GM19468 (cell line): ENCODE data around the gene TMEM245.

Experiments used
- ATAC-seq: cut with Tn5 transposase; IDR thresholded peaks from one replicate; pipeline ENCODE4 v1.9.1; 2021; ENCODE audit warnings: mild to moderate bottlenecking, moderate library complexity, moderate number of reproducible peaks; ENCODE audit not compliant: unreplicated experiment; ENCODE audit errors: extremely low read depth

Gene TMEM245

DNA sequence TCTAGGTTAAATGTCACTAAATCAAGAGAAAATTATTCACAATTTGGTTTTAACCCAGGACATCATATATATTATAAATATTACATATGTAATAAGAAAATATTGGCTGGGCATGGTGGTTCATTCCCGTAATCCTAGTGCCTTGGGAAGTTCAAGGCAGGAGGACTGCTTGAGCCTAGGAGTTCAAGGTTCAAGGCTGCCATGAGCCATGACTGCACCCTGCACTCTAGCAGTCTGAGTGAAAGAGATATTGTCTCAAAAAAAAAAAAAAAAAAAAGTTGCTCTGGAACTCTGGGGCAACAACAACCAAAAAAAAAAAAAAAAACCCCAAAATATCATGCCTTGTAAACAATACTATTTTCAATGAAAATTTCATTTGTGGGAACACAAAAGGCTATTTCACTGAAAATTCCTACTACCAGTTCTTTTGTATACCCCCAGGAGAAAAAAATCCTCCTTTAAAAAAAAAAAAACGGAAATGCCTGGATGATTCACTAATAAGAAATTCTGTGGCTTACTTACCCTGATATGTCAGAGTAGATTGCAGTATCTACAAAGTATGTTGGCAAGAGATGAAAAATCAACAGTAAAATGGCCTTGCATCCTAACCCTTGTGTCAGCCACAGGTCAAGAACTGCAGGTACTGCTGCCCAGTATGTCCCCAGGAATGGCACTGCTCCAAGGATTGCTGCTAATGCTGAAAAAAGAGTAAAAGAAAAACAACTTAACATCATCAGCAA lies 83.9 kb downstream of the TMEM245 start:
- no peak for ATAC-seq

DNA sequence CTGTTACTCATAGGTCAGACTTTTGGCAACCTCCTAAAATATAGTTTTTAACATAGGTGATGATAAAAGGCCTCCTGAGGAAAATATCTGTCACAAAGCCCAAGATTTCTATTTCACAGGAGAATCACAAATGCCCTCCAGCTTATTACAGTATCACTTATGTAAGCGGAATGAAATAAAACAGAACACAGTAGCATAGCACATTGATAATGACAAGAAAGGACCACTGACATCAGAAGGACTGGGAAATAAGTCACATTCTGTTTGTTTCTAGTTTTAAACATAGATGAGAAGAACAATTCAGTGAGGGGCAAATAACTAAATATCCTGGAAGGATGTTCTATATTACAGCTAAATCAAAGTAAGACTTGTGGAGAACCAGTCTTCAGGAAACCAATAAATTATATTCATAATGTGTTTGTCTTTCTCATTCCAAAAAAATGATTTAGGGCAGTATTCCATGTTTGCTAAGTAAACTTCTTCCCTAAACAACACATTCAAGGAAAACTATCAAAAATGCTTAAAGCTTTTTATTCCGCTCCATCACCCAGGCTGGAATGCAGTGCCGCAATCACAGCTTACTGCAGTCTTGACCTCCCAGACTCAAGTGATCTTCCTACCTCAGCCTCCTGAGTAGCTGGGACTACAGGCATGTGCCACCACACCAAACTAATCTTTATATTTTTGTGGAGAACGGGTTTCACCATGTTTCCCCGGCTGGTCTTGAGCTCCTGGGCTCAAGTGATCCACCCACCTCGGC lies 85.6 kb downstream of the TMEM245 start:
- no peak for ATAC-seq

DNA sequence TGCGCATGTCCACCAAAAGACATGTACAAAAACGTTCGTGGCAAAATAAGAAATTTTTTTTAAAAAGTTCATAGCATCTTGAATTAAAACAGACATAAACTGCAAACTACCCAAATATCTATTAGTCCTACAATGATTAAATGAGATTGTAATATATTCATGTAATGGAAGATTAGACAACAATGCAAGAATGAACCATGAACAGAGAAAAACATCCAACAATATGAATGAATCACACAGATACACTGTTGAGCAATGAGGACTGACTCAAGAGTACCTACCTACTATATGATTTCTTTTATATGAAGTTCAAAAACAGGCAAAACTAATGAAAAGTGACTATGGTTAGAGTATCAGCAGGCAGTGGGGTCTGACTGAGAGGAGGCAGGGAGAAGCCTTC lies 88.5 kb downstream of the TMEM245 start:
- no peak for ATAC-seq

DNA sequence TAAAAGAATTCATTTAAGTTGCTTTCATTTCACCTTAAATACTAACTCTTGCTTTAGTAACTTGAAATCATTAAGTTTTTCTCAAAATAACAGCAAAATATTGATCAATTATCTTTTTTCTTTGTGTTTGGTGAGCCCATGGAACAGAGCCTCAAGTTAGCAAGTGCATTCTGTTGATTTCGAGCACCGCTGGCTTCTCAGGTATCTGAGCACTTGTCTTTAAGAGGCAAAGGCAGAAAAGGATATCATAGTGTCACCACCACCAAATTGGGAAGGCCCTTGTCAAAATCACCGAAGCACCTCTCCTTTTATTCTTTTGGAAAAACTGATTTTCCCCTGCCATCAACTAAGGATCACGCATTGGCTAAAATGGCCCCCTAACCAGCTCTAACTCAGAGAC lies 89.3 kb downstream of the TMEM245 start:
- no peak for ATAC-seq

DNA sequence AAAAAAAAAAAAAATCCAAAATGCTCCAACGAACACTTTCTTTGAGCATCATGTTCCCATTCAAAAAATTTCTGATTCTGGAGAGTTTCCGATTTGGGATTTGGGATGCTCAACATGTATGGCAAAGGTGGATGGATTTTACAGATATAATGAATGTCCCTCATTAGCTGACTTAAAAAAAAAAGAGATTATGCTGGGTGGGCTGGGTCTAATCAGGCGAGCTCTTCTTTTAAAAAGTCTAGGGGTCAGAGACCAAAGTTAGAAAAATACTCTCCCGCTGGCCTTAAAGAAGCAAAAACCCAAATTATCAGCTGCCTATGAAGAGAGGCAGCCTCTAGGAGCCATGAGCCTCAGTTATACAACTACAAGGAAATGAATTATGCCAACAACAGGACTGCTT lies 91.3 kb downstream of the TMEM245 start:
- ATAC-seq, result no peak

DNA sequence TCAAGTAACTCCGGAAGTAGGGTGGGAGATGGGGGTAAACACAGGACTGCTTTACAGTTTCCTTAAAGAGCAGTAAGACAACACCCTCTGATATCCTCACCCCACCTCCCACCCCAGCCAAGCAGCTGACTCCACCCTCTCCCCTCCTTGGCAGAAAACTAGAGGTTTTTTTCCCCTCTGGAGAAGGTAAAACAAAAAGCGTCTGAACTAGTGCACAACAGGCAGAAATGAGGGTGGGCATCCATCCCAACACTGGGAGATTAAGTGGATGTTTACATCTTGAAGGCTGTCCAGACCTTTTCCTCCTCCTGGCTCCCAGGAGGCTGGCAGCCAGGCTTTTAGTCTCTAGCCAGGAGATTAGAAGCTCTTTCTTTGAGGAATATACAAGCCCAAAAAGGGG lies 92.6 kb downstream of the TMEM245 start:
- ATAC-seq, result no peak

DNA sequence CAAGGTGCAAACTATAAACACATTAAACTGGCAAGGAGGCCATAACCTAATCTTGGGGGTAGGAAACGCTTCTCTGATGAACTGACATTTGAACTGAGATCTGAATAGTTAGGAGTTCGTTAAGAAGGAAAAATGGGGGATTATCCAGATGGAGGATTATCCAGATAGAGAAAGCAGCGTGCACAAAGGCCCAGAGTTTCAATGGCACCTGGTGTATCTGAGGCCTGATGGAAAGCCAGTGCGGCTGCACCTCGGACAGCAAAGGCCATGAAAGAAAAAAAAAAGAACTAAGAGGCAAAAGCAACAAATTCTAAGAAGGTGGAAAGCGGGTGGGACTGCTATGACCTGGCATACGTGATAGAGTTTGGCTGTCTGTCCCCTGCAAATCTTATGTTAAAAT lies 93.4 kb downstream of the TMEM245 start:
- ATAC-seq, result no peak

DNA sequence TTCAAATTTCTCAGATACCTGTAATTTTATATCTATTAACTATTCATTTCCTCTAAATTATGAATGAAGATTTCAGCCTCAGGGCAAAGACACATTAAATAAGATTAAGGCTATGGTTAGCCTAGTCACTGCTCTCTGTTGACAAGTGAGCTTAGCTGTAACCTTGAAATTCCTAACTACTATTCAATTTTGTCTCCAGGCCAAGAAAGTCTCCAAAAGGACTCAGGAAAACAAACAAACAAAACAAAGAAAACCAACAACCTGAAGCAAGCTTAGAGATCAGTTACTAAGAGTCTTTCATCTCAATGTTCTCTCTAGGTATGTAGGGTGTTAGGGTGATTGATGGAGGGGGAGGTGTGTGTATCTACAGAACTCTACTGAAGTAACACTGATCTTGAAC lies 96.9 kb downstream of the TMEM245 start:
- ATAC-seq, result no peak

DNA sequence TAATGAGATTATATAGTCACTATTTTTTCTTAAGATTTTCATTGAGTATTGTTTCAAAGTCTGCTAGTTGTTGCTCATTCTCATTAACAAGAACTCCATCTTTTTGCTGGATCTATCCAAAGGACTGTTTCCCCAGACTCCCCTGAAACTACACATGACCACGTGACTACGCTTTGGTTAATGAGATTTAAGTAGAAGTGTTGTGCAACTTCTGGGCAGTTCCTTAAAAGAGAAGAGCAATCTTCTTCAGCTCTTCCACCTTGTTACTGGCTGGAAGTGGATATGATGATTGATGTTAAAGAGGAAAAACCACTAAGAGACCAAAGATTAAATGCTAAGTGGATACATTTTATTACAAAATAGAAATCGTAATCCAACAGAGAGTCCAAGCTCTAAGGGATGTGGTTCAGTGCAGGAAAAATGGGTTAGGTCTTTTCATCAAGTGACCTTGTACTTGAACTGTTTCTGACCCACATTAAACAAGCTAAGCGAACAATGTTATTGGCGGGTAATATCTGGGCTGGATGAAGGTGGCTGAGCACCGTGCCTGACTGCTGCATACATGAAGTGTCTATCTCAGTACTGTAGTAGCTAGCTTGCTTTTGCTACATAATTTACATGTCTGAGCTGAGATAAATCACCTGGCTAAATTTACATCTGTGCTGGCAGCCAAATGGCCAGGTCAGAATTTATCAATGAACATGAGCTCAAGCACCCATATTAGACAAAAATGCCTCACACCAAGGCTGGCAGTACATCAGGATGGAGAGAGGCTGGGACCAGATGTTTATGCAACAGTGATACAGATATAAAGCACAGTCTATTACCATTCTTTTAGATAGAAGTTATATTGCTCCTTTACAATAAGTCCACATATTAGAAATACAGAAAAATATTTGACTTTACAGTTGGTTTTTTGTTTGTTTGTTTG lies 98.9 kb downstream of the TMEM245 start:
- no peak for ATAC-seq

DNA sequence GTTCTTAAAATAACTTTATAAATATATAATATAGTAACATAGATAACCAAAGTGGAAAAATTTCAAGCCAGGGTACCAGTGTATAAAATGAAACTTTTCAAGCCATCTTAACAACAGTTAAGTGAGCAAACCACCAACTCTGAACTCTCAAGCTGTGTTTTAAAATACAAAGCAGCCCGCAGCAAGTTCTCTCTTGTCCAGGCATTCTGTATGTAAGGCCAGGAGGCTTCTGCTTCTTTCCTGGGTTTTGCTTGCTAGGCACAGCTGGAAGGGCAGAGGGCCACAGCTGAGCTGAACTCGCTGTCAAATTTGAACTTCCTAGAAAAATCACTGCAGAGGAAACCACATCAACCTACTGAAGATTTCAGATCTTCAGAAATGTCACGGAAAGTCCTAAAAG lies 99.6 kb downstream of the TMEM245 start:
- no peak for ATAC-seq

DNA sequence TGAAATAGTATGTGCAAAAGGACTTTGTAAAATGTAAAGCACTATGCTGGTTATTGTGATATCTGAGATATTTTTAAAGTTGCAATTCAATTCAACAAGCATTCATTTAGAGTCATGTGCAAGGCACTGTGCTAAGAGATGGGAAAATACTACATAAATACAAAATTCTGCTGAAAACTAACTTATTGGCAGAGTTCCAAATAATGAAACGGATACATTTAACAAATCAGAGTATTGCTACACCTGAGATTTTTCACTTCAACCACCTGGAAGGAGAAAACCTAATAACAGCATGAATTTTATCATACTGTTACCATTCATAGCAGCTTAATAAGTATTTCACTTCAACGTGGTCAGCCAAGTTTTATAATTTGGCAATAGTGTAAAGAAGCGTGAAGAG lies 100.3 kb downstream of the TMEM245 start:
- no peak for ATAC-seq

DNA sequence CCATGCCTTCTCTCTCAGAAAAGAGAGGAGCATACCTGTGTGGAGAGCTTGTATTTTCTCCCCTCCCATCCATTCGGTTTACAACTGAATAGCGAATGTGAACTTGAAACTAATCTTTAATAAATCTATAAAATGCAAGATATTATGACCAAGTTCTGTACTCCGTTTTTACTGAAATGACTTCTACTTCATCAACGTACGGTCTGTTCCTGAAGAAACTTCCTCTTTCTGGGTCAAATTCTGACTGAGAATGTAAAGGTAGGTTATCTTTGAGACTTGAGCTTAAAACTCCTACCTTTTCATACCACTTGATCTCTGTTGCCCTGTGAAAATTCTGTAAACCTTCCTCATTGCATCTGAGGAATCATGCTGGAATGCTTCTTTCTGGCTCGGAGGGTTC lies 102.3 kb downstream of the TMEM245 start:
- ATAC-seq, result peak; percentile 29

DNA sequence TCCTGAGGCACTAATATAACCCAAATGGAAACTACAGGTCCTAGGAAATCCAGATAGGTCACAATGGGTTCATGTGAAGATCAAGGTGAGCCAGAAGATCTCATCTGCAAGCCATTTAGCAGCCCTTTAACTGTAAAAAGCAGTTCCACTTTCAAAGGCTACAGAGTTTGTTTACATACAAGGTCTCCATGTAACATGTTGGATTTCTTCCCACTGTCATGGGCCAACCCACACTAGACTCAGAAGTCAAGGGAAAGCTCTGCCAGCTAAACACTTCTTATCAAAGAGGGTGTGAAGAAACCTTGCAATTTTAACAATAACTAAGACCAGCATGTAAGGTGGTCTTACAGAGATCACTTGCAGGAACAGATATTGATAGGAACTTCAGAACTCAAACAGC lies 102.7 kb downstream of the TMEM245 start:
- no peak for ATAC-seq

DNA sequence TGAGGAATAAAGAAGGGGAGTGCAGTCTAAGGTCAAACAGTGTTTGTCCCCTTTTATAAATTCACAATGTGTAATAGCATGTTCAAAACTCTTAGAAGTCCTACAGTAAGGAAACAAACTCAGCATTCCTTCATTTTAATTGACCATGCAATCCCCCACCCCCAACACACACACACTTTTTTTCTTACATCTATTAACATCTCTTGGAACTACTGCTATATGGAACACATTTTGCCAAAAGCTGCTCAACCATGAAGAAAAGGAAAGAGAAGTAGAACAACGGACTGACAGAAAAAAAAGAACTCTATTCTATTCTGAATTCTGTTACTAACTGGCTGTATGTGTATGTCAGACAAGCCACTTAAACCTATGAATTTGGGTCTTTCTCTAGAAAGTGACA lies 103.6 kb downstream of the TMEM245 start:
- ATAC-seq, result no peak

DNA sequence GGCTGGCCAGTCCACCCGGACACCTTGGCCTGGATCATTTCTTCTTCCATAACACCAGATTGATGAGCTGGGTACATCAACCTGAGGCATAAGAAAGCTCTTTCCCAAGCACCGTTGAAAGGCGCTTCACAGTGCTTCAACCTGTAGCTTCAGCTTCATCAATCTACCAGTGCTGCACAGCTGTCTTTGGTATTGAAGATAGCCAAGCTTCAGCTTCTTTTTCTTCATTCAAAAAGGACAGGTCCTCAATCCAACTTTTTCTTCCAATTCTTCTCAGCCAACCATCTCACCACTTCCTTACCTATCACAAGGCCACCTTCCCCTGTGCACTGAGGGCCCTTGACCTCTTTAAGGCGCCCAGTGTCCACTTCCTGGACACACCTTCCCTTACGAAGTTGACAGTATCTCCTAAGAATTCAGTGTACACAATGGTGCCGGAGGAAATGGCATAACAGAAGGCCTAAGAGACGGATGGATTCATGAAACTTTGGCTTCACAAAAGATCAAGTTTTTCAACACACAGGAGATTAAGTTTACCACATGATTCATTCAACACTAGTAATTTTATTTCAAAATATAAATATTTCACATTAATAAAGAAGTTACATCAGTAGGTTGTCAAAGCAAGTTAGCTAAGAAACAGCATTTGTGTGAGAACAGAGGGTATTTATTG lies 105.0 kb downstream of the TMEM245 start:
- ATAC-seq, result no peak

DNA sequence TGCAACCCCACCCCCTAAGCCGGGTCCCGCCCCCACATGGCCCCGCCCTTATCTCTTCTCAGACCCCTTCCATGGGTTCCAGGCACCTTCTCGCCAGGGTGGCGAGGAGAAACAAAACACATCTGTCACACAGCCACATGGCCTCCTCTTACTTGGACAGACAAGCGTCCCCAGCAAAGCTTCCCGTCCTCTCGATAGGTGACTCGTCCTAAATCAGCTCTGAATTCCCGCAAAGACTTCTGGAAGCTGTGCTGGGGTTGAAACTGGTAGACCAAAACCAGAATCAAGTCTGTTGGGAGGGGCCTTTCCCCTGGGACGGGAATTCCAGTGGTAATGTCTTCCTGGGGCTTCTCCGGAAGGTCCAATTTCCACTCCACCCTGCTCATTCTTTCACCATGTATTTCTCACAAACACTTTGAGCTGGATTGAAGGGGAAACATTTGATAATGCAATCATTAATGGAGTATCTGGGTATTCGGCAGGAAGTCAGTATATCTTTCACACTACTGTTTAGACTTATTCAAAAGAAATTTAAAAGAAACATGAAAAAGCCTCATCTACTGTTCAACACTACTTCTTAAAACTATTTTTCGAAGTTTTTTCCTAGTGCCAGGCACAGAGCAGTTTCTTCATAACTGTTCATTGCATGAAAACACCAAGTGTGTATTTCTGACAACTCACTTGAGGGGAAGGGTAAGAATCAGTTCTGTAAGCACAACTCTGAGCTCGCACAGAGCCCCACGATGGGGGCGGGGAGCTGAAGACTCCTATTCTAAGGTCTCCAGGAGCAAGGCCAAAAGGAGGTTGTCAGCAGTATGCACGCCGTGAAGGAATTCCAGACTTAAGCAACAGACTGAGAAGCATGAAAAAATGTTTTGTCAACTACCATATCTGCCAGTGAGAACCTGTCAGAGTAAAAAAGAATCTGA lies 105.8 kb downstream of the TMEM245 start:
- ATAC-seq, result no peak

DNA sequence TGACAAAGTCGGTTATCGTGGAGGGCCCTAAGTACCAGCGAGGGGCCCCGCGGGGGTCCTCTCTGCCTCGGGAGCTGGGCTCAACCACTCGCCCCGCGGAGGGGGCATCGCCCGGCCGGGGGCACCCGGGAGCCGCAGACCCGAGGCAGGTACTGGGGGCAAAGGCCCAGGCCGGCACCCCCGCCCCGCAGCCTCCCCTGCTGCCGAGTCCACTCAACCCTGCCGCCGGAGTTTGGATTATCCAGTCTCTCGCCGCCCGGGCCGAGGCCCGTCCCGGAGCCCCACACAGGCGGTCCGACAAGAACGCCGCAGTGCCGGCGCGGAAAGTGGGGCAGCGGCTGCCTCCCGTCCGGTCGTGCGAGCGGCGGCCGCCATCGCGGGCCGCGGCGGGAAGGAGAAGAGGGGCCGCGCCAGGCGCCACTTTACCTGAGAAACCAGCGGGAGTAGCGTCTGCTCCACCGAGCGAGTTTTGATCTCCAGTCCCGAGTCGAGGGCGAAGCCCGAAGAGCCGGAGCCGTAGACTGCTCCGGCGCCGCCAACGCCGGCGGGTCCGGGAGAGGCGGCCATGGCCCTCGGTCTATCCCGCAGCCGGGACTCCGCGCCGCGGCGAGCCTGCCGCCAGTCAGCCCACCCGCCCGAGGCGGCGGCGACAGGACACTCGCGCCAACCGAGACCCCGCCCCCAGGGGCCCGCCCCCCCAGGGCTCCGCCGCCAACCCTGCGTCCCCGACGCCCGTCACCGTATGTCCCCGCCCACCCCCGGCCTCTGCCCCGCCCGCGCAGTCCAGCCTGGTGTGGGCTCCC lies 106.7 kb downstream of the TMEM245 start, which contains the start of gene CTNNAL1:
CTNNAL1 (minus strand) TSS at position 624 of the 803 bp plus-strand sequence; CDS start at position 567, 57 bp downstream.
- ATAC-seq, result peak; percentile 33
